ENCODE data around the gene TNFRSF14. TPM values are rescaled to one million over a fixed set of nuclear protein-coding genes. Genes with fewer than 3 reads are reported as not detected.
A peak's percentile ranks its signal among the peaks of the same experiment; 100 is the strongest.

Gene TNFRSF14
- total and polyA plus RNA-seq, 4 donors: 14.8 to 38.1 (median 29.1) TPM

DNA sequence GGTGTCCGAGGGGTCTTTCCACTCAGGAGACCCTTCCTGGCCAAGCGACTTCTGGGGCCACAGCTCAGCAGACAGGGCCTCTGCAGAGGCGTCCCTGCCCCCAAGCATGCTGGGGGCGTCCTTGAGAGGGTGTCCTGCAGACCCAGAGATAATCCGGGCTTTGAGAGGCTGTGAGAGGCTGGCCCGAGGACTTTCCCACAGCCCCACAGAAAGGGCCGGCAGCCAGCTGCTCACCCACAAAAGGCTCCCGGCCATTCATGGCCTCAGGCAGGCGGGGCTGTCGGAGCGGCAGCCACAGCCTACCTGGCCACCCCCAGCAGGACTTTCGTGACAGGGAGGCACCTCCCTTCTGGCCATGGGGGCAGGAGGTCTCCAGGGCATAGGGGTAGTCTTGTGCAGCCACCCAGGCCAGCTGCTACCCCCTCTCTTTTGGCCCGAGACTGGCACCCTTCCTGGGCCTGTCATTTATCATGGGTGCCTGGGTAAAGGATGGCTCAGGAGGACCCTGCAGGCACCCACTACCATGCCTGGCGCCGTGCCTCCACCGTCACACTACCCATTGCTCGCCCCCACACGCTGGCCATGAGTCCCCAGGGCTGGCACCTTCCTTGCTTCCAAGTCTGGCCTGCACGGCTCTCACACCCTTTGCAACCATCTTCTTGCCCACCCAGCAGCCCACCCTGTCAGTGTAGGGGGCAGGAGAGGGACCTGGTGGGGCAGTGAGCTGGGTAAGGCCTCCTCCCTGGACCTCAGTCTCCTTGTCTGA is 11.1 kb upstream of the TNFRSF14 start:
- WGBS: 76% methylated on average over 19 of the region's 19 CpGs
- no peak for TF ChIP-seq NR2F2 (IDR thresholded peaks at IDR 0.05)
- TF ChIP-seq HNF4G (IDR thresholded peaks at IDR 0.05): no peak
- TF ChIP-seq, protein P1, sequence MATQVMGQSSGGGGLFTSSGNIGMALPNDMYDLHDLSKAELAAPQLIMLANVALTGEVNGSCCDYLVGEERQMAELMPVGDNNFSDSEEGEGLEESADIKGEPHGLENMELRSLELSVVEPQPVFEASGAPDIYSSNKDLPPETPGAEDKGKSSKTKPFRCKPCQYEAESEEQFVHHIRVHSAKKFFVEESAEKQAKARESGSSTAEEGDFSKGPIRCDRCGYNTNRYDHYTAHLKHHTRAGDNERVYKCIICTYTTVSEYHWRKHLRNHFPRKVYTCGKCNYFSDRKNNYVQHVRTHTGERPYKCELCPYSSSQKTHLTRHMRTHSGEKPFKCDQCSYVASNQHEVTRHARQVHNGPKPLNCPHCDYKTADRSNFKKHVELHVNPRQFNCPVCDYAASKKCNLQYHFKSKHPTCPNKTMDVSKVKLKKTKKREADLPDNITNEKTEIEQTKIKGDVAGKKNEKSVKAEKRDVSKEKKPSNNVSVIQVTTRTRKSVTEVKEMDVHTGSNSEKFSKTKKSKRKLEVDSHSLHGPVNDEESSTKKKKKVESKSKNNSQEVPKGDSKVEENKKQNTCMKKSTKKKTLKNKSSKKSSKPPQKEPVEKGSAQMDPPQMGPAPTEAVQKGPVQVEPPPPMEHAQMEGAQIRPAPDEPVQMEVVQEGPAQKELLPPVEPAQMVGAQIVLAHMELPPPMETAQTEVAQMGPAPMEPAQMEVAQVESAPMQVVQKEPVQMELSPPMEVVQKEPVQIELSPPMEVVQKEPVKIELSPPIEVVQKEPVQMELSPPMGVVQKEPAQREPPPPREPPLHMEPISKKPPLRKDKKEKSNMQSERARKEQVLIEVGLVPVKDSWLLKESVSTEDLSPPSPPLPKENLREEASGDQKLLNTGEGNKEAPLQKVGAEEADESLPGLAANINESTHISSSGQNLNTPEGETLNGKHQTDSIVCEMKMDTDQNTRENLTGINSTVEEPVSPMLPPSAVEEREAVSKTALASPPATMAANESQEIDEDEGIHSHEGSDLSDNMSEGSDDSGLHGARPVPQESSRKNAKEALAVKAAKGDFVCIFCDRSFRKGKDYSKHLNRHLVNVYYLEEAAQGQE (IDR thresholded peaks at IDR 0.05): no peak
- Histone ChIP-seq H3K4me3 (ENCODE audit: low read depth in 1 of 3, low read length in 3 of 3) (no peak overlapping the region), H3K4me1 (ENCODE audit: control insufficient read depth in 4 of 4, insufficient read depth in 4 of 4, low read length in 3 of 4) (peaks cover 13 to 49% (median 29%) of the 10 kb centered on the region in 4 donors), H3K36me3 (ENCODE audit: control insufficient read depth in 4 of 4, insufficient read depth in 3 of 4, low read depth in 1 of 4, low read length in 3 of 4) (no peaks in the 10 kb centered on the region), H3K27ac (ENCODE audit: low read depth in 1 of 2, low read length in 2 of 2) (no peak overlapping the region), H3K9me3 (ENCODE audit: control insufficient read depth in 4 of 4, low read length in 3 of 4) (no peaks in the 10 kb centered on the region), H3K9ac (ENCODE audit: low read depth in 1 of 2, low read length in 2 of 2) (no peak overlapping the region), H3K27me3 (ENCODE audit: control insufficient read depth in 4 of 4, insufficient read depth in 4 of 4, low read length in 3 of 4) (no peaks in the 10 kb centered on the region)
- no peak for DNase-seq (ENCODE audit: low spot score)

DNA sequence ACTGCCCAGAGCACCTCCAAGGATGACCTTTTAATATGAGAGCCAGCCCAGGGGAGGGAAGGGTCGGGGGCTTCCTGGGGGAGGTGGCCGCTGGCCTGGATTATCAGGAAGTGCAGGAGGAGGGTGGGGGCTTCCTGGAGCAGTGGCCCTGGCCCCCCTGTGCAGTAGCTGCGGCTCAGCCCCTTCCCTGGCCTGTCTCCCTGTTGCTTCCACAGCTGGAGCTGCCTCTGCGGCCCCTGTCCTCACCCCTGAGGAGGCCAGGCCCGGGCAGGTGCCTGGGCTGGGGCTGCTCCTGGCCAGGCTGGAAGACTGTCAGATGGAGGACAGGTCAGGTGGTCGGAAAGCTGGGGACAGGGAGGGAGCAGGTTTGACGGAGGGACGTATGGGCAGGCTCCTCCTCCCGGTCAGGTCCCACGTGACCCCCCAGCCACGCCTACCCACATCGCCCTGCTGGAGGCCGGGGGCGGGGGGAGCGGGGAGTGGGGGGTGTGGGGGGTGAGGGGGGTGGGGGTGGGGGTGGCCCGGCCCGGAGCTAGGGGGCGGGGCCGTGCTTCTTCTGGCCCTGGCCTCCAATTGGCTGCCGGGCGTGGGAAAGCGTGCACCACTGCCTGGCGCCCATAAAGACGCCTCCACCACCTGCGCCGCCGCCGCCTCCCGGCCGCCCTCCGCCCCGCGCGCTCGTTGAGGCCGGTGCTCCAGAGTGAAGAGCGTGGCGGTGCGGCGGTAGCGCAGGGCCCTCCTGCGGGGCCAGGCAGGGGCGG is 10.2 kb upstream of the TNFRSF14 start:
- peak overlapping the region in 1 of 2 donors; percentile 58 for H3K9ac ChIP-seq (ENCODE audit: low read depth in 1 of 2, low read length in 2 of 2)
- H3K27me3 ChIP-seq (ENCODE audit: control insufficient read depth in 4 of 4, insufficient read depth in 4 of 4, low read length in 3 of 4): no peaks in the 10 kb centered on the region
- no peaks in the 10 kb centered on the region for H3K36me3 ChIP-seq (ENCODE audit: control insufficient read depth in 4 of 4, insufficient read depth in 3 of 4, low read depth in 1 of 4, low read length in 3 of 4)
- DNase-seq (ENCODE audit: low spot score): peak; percentile 86
- H3K4me1 ChIP-seq (ENCODE audit: control insufficient read depth in 4 of 4, insufficient read depth in 4 of 4, low read length in 3 of 4): peaks cover 13 to 49% (median 29%) of the 10 kb centered on the region in 4 donors
- no peaks in the 10 kb centered on the region for H3K9me3 ChIP-seq (ENCODE audit: control insufficient read depth in 4 of 4, low read length in 3 of 4)
- WGBS: 2% methylated on average over 43 of the region's 43 CpGs
- peak overlapping the region; percentile 96 to 99 for H3K27ac ChIP-seq (ENCODE audit: low read depth in 1 of 2, low read length in 2 of 2)
- TF ChIP-seq YY1 (IDR thresholded peaks at IDR 0.05) (no peak), NR2F2 (IDR thresholded peaks at IDR 0.05) (no peak), TAF1 (conservative IDR thresholded peaks at IDR 0.05) (no peak), ZBTB33 (IDR thresholded peaks at IDR 0.05) (no peak)
- peak overlapping the region; percentile 58 to 71 (median 63) for H3K4me3 ChIP-seq (ENCODE audit: low read depth in 1 of 3, low read length in 3 of 3)

DNA sequence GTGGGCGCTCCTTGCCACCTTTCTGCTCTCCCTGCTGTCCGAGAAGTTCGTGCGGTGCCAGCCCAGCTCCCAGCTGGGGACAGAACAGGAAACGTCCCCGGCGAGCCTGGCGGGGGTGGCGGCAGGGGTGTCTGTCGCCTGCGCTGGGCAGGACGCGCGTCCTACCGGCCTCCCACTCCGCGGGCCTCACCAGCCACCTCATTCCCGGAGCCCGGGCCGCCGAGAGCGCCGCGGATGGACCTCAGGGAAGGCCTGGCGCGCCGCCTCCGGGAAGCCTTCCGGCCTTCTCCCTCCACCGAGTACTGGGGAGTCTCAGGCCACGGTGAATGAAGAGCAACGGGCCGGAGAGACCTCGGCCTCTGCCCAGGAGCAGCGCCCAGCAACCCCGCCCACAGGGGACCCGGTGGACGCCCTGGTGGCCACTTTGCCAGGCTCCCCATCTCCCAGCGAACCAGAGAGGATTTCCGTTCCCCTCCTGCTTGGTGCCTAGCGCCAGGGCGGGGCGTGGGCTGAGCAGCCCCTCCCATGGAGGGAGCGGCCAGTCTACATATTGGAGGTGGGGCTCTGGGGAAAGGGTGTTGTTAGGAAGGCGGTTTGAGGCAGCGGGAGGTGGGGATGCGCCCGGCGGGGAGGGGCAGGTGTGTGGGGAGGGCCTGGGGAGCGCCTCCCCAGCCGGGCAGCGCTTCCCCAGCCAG is 9.5 kb upstream of the TNFRSF14 start:
- peaks cover 13 to 49% (median 29%) of the 10 kb centered on the region in 4 donors for H3K4me1 ChIP-seq (ENCODE audit: control insufficient read depth in 4 of 4, insufficient read depth in 4 of 4, low read length in 3 of 4)
- no peaks in the 10 kb centered on the region for H3K36me3 ChIP-seq (ENCODE audit: control insufficient read depth in 4 of 4, insufficient read depth in 3 of 4, low read depth in 1 of 4, low read length in 3 of 4)
- peak overlapping the region; percentile 96 to 99 for H3K27ac ChIP-seq (ENCODE audit: low read depth in 1 of 2, low read length in 2 of 2)
- WGBS: under 1% methylated on average over 52 of the region's 52 CpGs
- H3K4me3 ChIP-seq (ENCODE audit: low read depth in 1 of 3, low read length in 3 of 3): peak overlapping the region; percentile 58 to 71 (median 63)
- peak; percentile 77 for DNase-seq (ENCODE audit: low spot score)
- H3K9me3 ChIP-seq (ENCODE audit: control insufficient read depth in 4 of 4, low read length in 3 of 4): no peaks in the 10 kb centered on the region
- no peaks in the 10 kb centered on the region for H3K27me3 ChIP-seq (ENCODE audit: control insufficient read depth in 4 of 4, insufficient read depth in 4 of 4, low read length in 3 of 4)
- H3K9ac ChIP-seq (ENCODE audit: low read depth in 1 of 2, low read length in 2 of 2): peak overlapping the region in 1 of 2 donors; percentile 58
- TF ChIP-seq MAX (IDR thresholded peaks at IDR 0.05) (no peak), EGR1 (IDR thresholded peaks at IDR 0.05; ENCODE audit: low read depth in 2 of 2) (peak in 1 of 2 donors; percentile 21), GABPA (IDR thresholded peaks at IDR 0.05 in 1 of 2, conservative IDR thresholded peaks at IDR 0.05 in 1 of 2) (peak in 1 of 2 donors; percentile 76), HNF4A (conservative IDR thresholded peaks at IDR 0.05) (peak in 1 of 2 donors; percentile 34), RAD21 (IDR thresholded peaks at IDR 0.05) (peak; percentile 48 to 56), ZBTB33 (IDR thresholded peaks at IDR 0.05) (no peak), SP1 (IDR thresholded peaks at IDR 0.05) (peak; percentile 75), TAF1 (conservative IDR thresholded peaks at IDR 0.05) (no peak), NR2F2 (IDR thresholded peaks at IDR 0.05) (no peak)
- TF ChIP-seq, protein P2, sequence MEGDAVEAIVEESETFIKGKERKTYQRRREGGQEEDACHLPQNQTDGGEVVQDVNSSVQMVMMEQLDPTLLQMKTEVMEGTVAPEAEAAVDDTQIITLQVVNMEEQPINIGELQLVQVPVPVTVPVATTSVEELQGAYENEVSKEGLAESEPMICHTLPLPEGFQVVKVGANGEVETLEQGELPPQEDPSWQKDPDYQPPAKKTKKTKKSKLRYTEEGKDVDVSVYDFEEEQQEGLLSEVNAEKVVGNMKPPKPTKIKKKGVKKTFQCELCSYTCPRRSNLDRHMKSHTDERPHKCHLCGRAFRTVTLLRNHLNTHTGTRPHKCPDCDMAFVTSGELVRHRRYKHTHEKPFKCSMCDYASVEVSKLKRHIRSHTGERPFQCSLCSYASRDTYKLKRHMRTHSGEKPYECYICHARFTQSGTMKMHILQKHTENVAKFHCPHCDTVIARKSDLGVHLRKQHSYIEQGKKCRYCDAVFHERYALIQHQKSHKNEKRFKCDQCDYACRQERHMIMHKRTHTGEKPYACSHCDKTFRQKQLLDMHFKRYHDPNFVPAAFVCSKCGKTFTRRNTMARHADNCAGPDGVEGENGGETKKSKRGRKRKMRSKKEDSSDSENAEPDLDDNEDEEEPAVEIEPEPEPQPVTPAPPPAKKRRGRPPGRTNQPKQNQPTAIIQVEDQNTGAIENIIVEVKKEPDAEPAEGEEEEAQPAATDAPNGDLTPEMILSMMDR (IDR thresholded peaks at IDR 0.05; ENCODE audit: low read depth, low read length, missing input control): peak; percentile 40
